Loucy (cell line): Measurements from ENCODE around the gene PLA2G2F.

Experiments used
- CTCF ChIP-seq: fragments of 200-600 bp; sonication (generic); conservative IDR thresholded peaks from 2 replicates; pipeline ENCODE4 v1.5.1; 2014; ENCODE audit warnings: mild to moderate bottlenecking, antibody characterized with exemption, low read length
- EZH2phosphoT487 ChIP-seq: fragments of 200-600 bp; IDR thresholded peaks from 2 replicates; pipeline ENCODE4 v1.6.1; 2018; ENCODE audit warnings: antibody characterized with exemption, mild to moderate bottlenecking, moderate library complexity, borderline replicate concordance

- no peak for TF ChIP-seq CTCF
- TF ChIP-seq EZH2phosphoT487: no peak
These were observed 43.3 kb downstream of the PLA2G2F start for GRCh38 chr1:20182415-20182814.
